ENCODE results near the gene LRRC46. TPM values are rescaled to one million over a fixed set of nuclear protein-coding genes. Genes with fewer than 3 reads are reported as not detected.
A peak's percentile ranks its signal among the peaks of the same experiment; 100 is the strongest.

The LRRC46 gene
- total and polyA plus RNA-seq, 2 of the 13 experiments (the other 11 are each of a cell fraction or from before 2014, with no cell fraction given): 0.09 TPM

DNA sequence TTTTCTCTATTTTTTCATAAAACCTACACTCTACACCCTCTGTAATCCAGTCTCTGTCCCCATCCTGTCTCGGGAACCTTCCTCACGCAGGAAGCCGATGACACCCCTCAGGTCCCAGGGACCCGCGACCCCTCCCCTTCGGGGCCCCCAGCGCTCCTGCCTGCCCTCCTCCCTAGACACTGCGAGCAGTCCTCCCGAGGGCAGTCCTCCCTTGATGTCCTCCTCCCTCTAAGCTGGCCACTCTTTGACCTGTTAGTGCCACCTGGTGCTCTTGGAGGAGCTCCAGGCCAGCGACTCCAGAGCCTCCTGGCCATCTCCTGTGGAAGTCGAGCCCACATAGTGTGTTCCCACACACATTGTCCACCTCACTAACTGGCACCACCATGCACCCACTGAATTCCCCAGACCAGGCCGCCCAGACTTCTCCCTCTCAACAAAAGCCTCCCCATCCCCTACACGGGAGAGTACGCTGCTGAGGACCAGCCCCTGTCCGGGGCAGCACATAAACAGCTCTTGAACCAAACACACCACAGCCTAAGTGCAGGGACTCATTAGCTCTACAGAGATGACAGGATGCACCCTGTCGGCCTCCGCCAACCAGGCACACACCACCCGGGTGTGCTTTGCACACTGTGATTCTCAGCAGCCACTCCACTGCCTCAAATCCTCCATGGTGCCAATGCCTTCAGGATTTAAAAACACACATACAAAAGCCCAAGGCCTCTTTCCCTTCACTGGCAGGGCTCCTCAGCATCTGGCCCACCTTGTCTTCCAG, 19.1 kb upstream of the LRRC46 start:
- intact Hi-C loops (cut with micrococcal nuclease; ENCODE audit: unreplicated experiment) (no loop called here), in situ Hi-C loops (cut with HindIII; ENCODE audit: extremely low pct_ligation_motif_present, low pct_unique_long_range_greater_than_20kb) (no loop called here)
- no peak overlapping the region for H3K4me3 ChIP-seq (replicated peaks in 1 of 3; ENCODE audit: insufficient read depth in 1 of 3, low read depth in 2 of 3, low read length in 3 of 3)
- H3K36me3 ChIP-seq (replicated peaks in 1 of 2; ENCODE audit: control insufficient read depth in 1 of 2, insufficient read depth in 2 of 2, low read length in 2 of 2): peaks cover 17 to 24% of the 10 kb centered on the region in 2 experiments; a peak in 4 of 5 replicates
- ChIA-PET CTCF (ENCODE audit: low intra/inter-chr PET ratio, low total read pairs) (no interaction called here), POLR2A (no interaction called here)
- H3K4me1 ChIP-seq (ENCODE audit: insufficient read depth, low read length): peaks cover 12% of the 10 kb centered on the region
- ATAC-seq (no peak), FAIRE-seq (no peak), DNase-seq (ENCODE audit: low spot score) (no peak)
- H3K27ac ChIP-seq (ENCODE audit: extremely low read length, insufficient read depth, low read length): no peak overlapping the region
- WGBS (ENCODE audit: low lambda C conversion rate): 90% methylated on average over 18 of the region's 18 CpGs
- no TSS peak for BruUV-seq (replicated peaks)
- H3K9me3 ChIP-seq (ENCODE audit: low read length): no peaks in the 10 kb centered on the region
- no peak overlapping the region for H3K9ac ChIP-seq (ENCODE audit: insufficient read depth, low read depth, low read length)
- H3K79me2 ChIP-seq (ENCODE audit: insufficient read depth, low read length): no peaks in the 10 kb centered on the region
- H3K27me3 ChIP-seq (ENCODE audit: control insufficient read depth in 1 of 2, insufficient read depth in 2 of 2, low read length in 2 of 2): no peaks in the 10 kb centered on the region
- no peak overlapping the region for H2AFZ ChIP-seq (ENCODE audit: low read length)
- no peaks in the 10 kb centered on the region for H4K20me1 ChIP-seq (ENCODE audit: insufficient read depth, low read length)
- TF ChIP-seq ZNF605 (CRISPR knock-in tag; IDR thresholded peaks at IDR 0.05) (no peak), ZNF263 (CRISPR knock-in tag; IDR thresholded peaks at IDR 0.05) (peak; percentile 94)
- TF ChIP-seq, protein P1, sequence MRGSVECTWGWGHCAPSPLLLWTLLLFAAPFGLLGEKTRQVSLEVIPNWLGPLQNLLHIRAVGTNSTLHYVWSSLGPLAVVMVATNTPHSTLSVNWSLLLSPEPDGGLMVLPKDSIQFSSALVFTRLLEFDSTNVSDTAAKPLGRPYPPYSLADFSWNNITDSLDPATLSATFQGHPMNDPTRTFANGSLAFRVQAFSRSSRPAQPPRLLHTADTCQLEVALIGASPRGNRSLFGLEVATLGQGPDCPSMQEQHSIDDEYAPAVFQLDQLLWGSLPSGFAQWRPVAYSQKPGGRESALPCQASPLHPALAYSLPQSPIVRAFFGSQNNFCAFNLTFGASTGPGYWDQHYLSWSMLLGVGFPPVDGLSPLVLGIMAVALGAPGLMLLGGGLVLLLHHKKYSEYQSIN (CRISPR knock-in tag; IDR thresholded peaks at IDR 0.05; ENCODE audit: borderline replicate concordance): no peak
- TF ChIP-seq, protein P2, sequence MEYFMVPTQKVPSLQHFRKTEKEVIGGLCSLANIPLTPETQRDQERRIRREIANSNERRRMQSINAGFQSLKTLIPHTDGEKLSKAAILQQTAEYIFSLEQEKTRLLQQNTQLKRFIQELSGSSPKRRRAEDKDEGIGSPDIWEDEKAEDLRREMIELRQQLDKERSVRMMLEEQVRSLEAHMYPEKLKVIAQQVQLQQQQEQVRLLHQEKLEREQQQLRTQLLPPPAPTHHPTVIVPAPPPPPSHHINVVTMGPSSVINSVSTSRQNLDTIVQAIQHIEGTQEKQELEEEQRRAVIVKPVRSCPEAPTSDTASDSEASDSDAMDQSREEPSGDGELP (IDR thresholded peaks at IDR 0.05; ENCODE audit: borderline replicate concordance, low read depth): no peak
- no peak overlapping the region for H3K4me2 ChIP-seq (ENCODE audit: low read depth, low read length)

DNA sequence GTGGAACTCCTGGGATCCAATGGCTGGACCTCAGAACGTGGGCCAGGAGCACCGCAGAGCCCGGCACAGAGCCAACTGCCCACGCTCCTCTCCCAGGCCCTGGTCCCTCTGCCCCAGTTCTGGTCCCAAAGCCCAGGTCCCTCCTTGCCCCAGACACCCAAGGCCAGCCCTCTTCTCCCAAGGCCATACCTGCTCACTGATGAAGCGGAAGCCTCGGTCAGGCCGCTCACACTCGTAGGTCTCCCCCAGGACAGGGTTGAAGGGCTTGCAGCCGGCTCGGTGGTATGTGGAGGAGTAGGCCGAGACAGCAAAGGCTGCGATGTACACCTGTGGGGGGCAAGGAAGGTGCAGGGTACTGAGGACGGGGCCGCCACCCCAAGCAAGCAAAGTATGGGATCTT, 18.4 kb upstream of the LRRC46 start:
- Histone ChIP-seq H3K27ac (ENCODE audit: extremely low read length, insufficient read depth, low read length) (no peak overlapping the region), H3K9ac (ENCODE audit: insufficient read depth, low read depth, low read length) (no peak overlapping the region), H3K9me3 (ENCODE audit: low read length) (no peaks in the 10 kb centered on the region), H2AFZ (ENCODE audit: low read length) (no peak overlapping the region), H3K79me2 (ENCODE audit: insufficient read depth, low read length) (no peaks in the 10 kb centered on the region), H3K36me3 (replicated peaks in 1 of 2; ENCODE audit: control insufficient read depth in 1 of 2, insufficient read depth in 2 of 2, low read length in 2 of 2) (peaks cover 17 to 24% of the 10 kb centered on the region in 2 experiments; a peak in 4 of 5 replicates), H3K4me2 (ENCODE audit: low read depth, low read length) (no peak overlapping the region), H3K4me1 (ENCODE audit: insufficient read depth, low read length) (peaks cover 12% of the 10 kb centered on the region), H4K20me1 (ENCODE audit: insufficient read depth, low read length) (no peaks in the 10 kb centered on the region), H3K4me3 (replicated peaks in 1 of 3; ENCODE audit: insufficient read depth in 1 of 3, low read depth in 2 of 3, low read length in 3 of 3) (no peak overlapping the region), H3K27me3 (ENCODE audit: control insufficient read depth in 1 of 2, insufficient read depth in 2 of 2, low read length in 2 of 2) (no peaks in the 10 kb centered on the region)
- WGBS (ENCODE audit: low lambda C conversion rate): 97% methylated on average over 14 of the region's 14 CpGs
- FAIRE-seq: no peak
- ChIA-PET CTCF (ENCODE audit: low intra/inter-chr PET ratio, low total read pairs) (no interaction called here), POLR2A (no interaction called here)
- intact Hi-C loops (cut with micrococcal nuclease; ENCODE audit: unreplicated experiment): no loop called here
- DNase-seq (ENCODE audit: low spot score): no peak
- no peak for ATAC-seq
- BruUV-seq (replicated peaks): no TSS peak
- in situ Hi-C loops (cut with HindIII; ENCODE audit: extremely low pct_ligation_motif_present, low pct_unique_long_range_greater_than_20kb): no loop called here
- no peak for TF ChIP-seq MIXL1 (CRISPR knock-in tag; IDR thresholded peaks at IDR 0.05)
- TF ChIP-seq MED1 (CRISPR knock-in tag; IDR thresholded peaks at IDR 0.05): no peak
- no peak for TF ChIP-seq ZNF143 (CRISPR knock-in tag; IDR thresholded peaks at IDR 0.05)
- TF ChIP-seq ZNF256 (CRISPR knock-in tag; conservative IDR thresholded peaks at IDR 0.05): no peak
- TF ChIP-seq CREB1 (IDR thresholded peaks at IDR 0.05): no peak
- TF ChIP-seq CREB1 (CRISPR knock-in tag; IDR thresholded peaks at IDR 0.05): no peak
- TF ChIP-seq CENPT (CRISPR knock-in tag; IDR thresholded peaks at IDR 0.05; ENCODE audit: low read depth): no peak
- TF ChIP-seq KDM4B (CRISPR knock-in tag; IDR thresholded peaks at IDR 0.05): no peak
- TF ChIP-seq, protein P3, sequence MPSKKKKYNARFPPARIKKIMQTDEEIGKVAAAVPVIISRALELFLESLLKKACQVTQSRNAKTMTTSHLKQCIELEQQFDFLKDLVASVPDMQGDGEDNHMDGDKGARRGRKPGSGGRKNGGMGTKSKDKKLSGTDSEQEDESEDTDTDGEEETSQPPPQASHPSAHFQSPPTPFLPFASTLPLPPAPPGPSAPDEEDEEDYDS (CRISPR knock-in tag; IDR thresholded peaks at IDR 0.05): no peak
- TF ChIP-seq, protein P4, sequence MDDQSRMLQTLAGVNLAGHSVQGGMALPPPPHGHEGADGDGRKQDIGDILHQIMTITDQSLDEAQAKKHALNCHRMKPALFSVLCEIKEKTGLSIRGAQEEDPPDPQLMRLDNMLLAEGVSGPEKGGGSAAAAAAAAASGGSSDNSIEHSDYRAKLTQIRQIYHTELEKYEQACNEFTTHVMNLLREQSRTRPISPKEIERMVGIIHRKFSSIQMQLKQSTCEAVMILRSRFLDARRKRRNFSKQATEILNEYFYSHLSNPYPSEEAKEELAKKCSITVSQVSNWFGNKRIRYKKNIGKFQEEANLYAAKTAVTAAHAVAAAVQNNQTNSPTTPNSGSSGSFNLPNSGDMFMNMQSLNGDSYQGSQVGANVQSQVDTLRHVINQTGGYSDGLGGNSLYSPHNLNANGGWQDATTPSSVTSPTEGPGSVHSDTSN (CRISPR knock-in tag; IDR thresholded peaks at IDR 0.05; ENCODE audit: borderline replicate concordance): no peak
- TF ChIP-seq SNAI1 (CRISPR knock-in tag; IDR thresholded peaks at IDR 0.05; ENCODE audit: borderline replicate concordance): no peak
- no peak for TF ChIP-seq ZNF570 (CRISPR knock-in tag; IDR thresholded peaks at IDR 0.05; ENCODE audit: borderline replicate concordance)

Measured in HepG2 (cell line).